ENCODE measurements around the gene KRTAP5-7.

KRTAP5-7 gene

GRCh38 chr11:71504531-71504930 is 22.5 kb upstream of the KRTAP5-7 start:
- Histone ChIP-seq H3K36me3 (peaks cover 40% of the 10 kb centered on the region), H3K9ac (peak overlapping the region; percentile 50; the same call in 1 of the 2 replicates), H4K20me1 (no peaks in the 10 kb centered on the region), H3K27me3 (no peaks in the 10 kb centered on the region), H3K4me2 (peak overlapping the region; percentile 87), H3K4me3 (no peak overlapping the region), H3K9me3 (peaks cover 21% of the 10 kb centered on the region), H3K27ac (peak overlapping the region; percentile 72), H3K4me1 (peaks cover 78% of the 10 kb centered on the region)
- TF ChIP-seq Cebpa-rat (IDR thresholded peaks at IDR 0.05) = no peak

- H3K27ac ChIP-seq = peak overlapping the region; percentile 72
- peak overlapping the region; percentile 59; the same call in 1 of the 2 replicates for H3K9ac ChIP-seq
- H3K4me1 ChIP-seq = peaks cover 73% of the 10 kb centered on the region
- peaks cover 36% of the 10 kb centered on the region for H3K36me3 ChIP-seq
- no peak for TF ChIP-seq Cebpa-rat (IDR thresholded peaks at IDR 0.05)
- peak overlapping the region; percentile 87 for H3K4me2 ChIP-seq
- H3K27me3 ChIP-seq = no peaks in the 10 kb centered on the region
- H3K4me3 ChIP-seq = no peak overlapping the region
- peaks cover 21% of the 10 kb centered on the region for H3K9me3 ChIP-seq
- H4K20me1 ChIP-seq = no peaks in the 10 kb centered on the region
Measured at GRCh38 chr11:71505001-71505400, 22.1 kb upstream of the KRTAP5-7 start.

- Histone ChIP-seq H3K4me1 (peaks cover 65% of the 10 kb centered on the region), H3K9me3 (peaks cover 27% of the 10 kb centered on the region), H3K4me2 (peak overlapping the region; percentile 87), H3K9ac (peak overlapping the region; percentile 59; the same call in 1 of the 2 replicates), H3K27me3 (no peaks in the 10 kb centered on the region), H3K36me3 (peaks cover 30% of the 10 kb centered on the region), H3K4me3 (peak overlapping the region; percentile 15; the same call in 1 of the 2 replicates), H3K27ac (peak overlapping the region; percentile 72), H4K20me1 (no peaks in the 10 kb centered on the region)
- no peak for TF ChIP-seq Cebpa-rat (IDR thresholded peaks at IDR 0.05)
Measured at GRCh38 chr11:71505781-71506180, 21.3 kb upstream of the KRTAP5-7 start.

- Histone ChIP-seq H3K4me3 (no peak overlapping the region), H4K20me1 (no peaks in the 10 kb centered on the region), H3K9ac (peak overlapping the region; percentile 30), H3K27me3 (no peaks in the 10 kb centered on the region), H3K27ac (peak overlapping the region; percentile 38; the same call in 1 of the 2 replicates), H3K9me3 (peaks cover 37% of the 10 kb centered on the region), H3K36me3 (peaks cover 20% of the 10 kb centered on the region), H3K4me2 (peak overlapping the region; percentile 87), H3K4me1 (peaks cover 52% of the 10 kb centered on the region)
- no peak for TF ChIP-seq Cebpa-rat (IDR thresholded peaks at IDR 0.05)
Measured at GRCh38 chr11:71507102-71507501, 20.0 kb upstream of the KRTAP5-7 start.

- Histone ChIP-seq H3K36me3 (peaks cover 6% of the 10 kb centered on the region; the same call in 1 of the 2 replicates), H3K9me3 (peaks cover 9% of the 10 kb centered on the region; the same call in 1 of the 2 replicates)
Measured at GRCh38 chr11:71518506-71519471, 8.3 kb upstream of the KRTAP5-7 start.

GRCh38 chr11:71519546-71519945 is 7.5 kb upstream of the KRTAP5-7 start:
- Histone ChIP-seq H3K4me3 (no peak overlapping the region), H3K9ac (no peak overlapping the region), H3K36me3 (peaks cover 6% of the 10 kb centered on the region; the same call in 1 of the 2 replicates), H3K9me3 (peaks cover 9% of the 10 kb centered on the region; the same call in 1 of the 2 replicates), H3K4me2 (no peak overlapping the region), H3K27ac (no peak overlapping the region), H3K4me1 (peaks cover 19% of the 10 kb centered on the region), H4K20me1 (no peaks in the 10 kb centered on the region), H3K27me3 (no peaks in the 10 kb centered on the region)
- no peak for TF ChIP-seq Cebpa-rat (IDR thresholded peaks at IDR 0.05)

More at GRCh38 chr11:71518506-71519471, 8.3 kb upstream of the KRTAP5-7 start:
- no peak overlapping the region for H3K27ac ChIP-seq
- H4K20me1 ChIP-seq = no peaks in the 10 kb centered on the region
- no peak for TF ChIP-seq Cebpa-rat (IDR thresholded peaks at IDR 0.05)
- H3K4me1 ChIP-seq = peaks cover 19% of the 10 kb centered on the region
- no peak overlapping the region for H3K4me3 ChIP-seq
- no peak overlapping the region for H3K9ac ChIP-seq
- H3K4me2 ChIP-seq = peak overlapping the region; percentile 28; the same call in 1 of the 2 replicates
- no peaks in the 10 kb centered on the region for H3K27me3 ChIP-seq

- no peaks in the 10 kb centered on the region for H4K20me1 ChIP-seq
- no peak overlapping the region for H3K27ac ChIP-seq
- TF ChIP-seq Cebpa-rat (IDR thresholded peaks at IDR 0.05) = no peak
- no peaks in the 10 kb centered on the region for H3K27me3 ChIP-seq
- H3K9ac ChIP-seq = no peak overlapping the region
- H3K9me3 ChIP-seq = peaks cover 9% of the 10 kb centered on the region; the same call in 1 of the 2 replicates
- H3K36me3 ChIP-seq = peaks cover 6% of the 10 kb centered on the region; the same call in 1 of the 2 replicates
- no peak overlapping the region for H3K4me2 ChIP-seq
- peaks cover 42% of the 10 kb centered on the region for H3K4me1 ChIP-seq
- no peak overlapping the region for H3K4me3 ChIP-seq
Measured at GRCh38 chr11:71525188-71525937, 1.7 kb upstream of the KRTAP5-7 start.

GRCh38 chr11:71525938-71526495 is 1.1 kb upstream of the KRTAP5-7 start:
- Histone ChIP-seq H3K4me3 (no peak overlapping the region), H3K9me3 (peaks cover 8% of the 10 kb centered on the region; the same call in 1 of the 2 replicates), H4K20me1 (no peaks in the 10 kb centered on the region), H3K27ac (no peak overlapping the region), H3K27me3 (no peaks in the 10 kb centered on the region), H3K4me2 (no peak overlapping the region), H3K9ac (no peak overlapping the region), H3K4me1 (peaks cover 47% of the 10 kb centered on the region), H3K36me3 (peaks cover 6% of the 10 kb centered on the region; the same call in 1 of the 2 replicates)
- no peak for TF ChIP-seq Cebpa-rat (IDR thresholded peaks at IDR 0.05)

GRCh38 chr11:71527576-71528210 is 626 bp downstream of the KRTAP5-7 start:
- Histone ChIP-seq H3K4me1 (peaks cover 50% of the 10 kb centered on the region), H3K4me2 (peak overlapping the region; percentile 55), H3K9ac (no peak overlapping the region), H3K4me3 (no peak overlapping the region), H3K27me3 (no peaks in the 10 kb centered on the region), H4K20me1 (no peaks in the 10 kb centered on the region), H3K27ac (no peak overlapping the region), H3K36me3 (no peaks in the 10 kb centered on the region), H3K9me3 (no peaks in the 10 kb centered on the region)
- no peak for TF ChIP-seq Cebpa-rat (IDR thresholded peaks at IDR 0.05)

Data from BLaER1 (cell line).